HG03469 (cell line): Measurements from ENCODE around the gene SLC12A1.

Experiments
- ATAC-seq: cut with Tn5 transposase; IDR thresholded peaks from one replicate; pipeline ENCODE4 v1.9.1; 2021; ENCODE audit warnings: mild to moderate bottlenecking, moderate library complexity, moderate number of reproducible peaks; ENCODE audit not compliant: unreplicated experiment

The SLC12A1 gene

DNA sequence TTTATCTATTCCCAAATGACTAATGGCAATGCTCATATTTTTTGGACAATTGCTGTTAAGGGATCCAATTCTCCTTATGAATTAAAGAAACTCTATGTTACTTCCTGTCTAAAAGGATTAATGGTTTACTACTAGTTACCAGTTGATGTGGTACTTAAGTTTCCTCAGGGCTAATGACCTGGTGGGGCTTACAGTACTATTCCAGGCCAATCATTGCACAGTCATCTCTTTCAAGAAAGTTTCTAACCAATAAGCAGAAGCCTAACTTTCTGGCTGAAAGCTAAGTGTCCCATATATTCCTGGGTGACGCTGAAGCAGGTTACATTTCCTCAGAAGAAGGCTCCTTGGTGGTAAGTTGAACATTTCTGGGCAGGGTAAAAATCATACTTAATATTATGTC, at the start of gene SLC12A1:
Gene SLC12A1 (plus strand): TSS at position 322 of the 400 bp plus-strand sequence. CDS start 1,418 bp downstream, outside the sequence.
- ATAC-seq: no peak

DNA sequence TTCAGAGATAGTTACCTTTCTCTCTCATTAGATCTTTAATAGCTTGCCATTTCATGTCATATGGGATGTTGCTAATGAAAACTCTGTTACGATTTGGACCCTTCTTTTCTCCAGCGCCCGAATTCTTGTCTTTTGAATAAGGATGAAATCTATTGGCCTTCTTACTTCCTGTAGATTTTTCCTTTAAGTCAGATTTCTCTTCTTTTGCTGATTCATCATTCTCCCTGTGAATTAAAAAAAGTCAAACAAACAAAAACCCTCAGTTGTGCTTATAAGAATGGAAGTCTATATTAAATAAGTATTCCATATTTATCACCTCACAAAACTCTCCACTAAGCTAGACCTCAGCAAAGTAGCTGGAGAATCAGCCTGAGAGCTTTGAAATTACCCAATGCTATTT, 37.5 kb upstream of the SLC12A1 start:
- no peak for ATAC-seq

DNA sequence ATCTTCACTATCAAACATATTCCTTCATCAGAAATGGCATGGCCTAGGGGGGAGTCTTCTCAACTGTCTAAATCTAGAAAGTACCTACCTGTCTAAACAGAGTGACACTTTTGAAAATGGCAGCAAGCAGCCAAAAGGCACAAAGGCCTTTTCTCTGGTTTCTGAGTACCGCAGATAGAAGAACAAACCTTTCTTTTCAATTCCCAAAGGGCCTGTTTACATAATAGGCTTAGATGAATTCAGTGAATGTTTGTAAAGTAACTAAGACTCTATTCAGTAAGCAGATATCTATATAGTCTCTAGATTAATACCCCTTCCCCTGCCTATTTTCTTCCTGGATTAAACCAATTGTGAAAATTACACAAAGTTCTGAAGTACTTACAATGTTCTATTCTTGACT, 35.1 kb upstream of the SLC12A1 start:
- ATAC-seq: no peak

DNA sequence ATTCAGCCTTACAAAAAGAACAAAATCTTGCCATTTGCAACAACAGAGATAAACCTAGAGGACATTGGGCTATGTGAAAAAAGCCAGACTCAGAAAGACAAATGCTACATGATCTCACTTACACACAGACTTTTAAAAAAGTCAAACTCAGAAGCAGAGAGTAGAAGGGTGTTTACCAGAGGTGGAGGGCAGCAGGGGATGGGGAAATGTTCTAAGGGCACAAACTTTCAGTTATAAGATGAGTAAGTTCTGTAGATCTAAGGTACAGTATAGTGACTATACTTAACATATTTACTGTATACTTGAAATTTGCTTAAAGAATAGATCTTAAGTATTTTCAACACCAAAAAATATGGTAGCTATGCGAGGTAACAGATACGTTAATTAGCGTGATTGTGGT, 31.0 kb upstream of the SLC12A1 start:
- ATAC-seq: no peak

DNA sequence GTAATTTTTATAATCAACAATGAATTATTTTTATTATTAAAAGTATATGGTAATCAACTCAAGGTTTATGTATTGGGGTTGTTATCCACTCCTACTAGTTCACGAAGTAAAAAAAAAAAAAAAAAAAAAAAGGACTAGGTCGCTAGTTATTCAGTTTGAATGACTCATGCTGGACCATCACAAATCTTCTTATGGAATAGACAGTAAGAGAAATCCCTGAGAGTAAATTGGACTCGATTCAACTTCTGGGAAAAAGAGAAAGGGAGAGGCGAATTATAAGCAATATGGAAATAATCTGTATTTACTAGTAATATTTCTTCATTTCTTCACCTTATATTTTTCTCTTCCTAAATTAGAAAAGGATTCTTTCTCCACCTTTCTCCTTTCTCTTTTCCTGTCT, 30.0 kb upstream of the SLC12A1 start:
- no peak for ATAC-seq

DNA sequence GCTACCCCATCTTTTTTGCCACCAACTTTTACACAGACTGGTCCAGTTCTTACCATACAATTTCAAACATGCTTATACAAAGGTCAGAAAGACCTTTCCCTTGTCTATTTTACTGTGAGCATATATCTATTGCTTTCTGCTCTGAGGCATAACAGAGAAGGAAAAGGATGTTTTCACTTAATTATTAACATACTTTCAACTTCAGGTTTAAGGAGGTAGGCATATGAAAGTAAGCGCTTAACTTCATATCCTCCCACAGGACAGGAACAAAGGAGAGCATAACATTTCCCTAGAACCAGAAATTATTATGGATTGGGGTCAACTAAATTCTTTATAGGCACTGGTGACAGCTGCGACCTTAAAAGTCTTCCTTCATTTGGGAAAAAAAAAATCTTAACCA, 29.1 kb upstream of the SLC12A1 start:
- ATAC-seq: no peak

DNA sequence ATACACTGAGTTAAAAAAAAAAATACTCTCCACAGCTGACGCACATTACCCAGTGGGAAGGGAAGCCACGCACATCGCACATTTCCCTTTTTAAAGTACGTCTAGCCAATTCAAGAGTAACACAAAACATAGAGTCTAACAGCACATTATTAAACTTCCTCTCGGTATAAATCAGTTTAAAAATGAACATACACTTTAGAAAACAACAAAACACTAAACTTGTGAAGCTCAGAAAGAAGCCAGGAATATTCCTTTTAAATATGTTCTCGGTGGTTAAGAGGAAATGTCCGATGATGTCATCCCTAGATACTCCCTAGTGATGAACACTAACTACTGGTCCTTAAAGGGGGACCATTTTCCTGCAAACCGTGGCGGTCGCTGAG, 28.7 kb upstream of the SLC12A1 start:
- ATAC-seq: peak; percentile 51

DNA sequence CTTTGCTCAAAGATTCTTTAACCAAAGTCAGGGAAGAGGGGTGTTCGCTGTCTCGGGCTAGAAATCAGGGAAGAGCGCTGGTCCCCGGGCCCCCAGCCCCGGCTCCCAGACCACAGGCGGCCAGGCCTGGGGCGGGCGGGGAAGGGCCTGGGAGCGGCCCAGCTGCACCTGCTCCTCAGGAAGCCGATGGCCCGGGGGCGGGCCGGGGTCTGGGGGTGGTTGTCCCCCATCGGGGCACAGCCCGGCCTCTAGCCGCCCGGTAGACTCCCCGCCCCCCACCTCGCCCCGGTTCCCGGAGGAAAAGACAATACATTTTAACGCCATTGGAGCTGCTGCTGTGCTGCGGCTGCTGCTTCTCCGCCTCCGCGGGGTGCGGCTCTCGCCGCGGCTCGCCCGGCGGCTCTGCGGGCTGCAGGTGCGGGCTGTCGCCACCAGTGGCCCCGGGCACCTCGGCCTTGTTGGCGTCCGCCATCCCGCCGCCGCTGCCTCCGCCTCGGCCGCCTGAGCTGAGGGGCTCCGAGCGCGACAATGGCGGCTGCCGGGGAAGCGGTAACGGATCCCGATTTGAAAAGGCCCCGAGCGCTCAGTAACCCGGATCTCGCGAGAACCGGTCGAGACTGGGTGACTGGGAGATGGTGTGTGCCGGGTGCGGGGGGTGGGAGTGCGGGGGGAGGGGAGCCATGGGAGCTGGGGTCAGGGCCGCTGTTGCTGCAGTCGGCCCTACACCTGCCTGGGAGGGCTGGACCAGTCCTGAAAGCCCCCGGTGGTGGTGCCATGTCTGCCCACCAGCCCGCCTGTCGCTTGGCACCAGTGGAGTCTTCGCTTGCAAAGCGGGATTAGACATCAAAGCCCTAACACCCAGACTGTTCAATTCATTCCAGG, 28.1 kb upstream of the SLC12A1 start, which contains the start of gene MYEF2:
Gene MYEF2 (minus strand): TSS at position 530 of the 882 bp plus-strand sequence. CDS start 58 bp downstream, at position 472.
- peak; percentile 59 for ATAC-seq

DNA sequence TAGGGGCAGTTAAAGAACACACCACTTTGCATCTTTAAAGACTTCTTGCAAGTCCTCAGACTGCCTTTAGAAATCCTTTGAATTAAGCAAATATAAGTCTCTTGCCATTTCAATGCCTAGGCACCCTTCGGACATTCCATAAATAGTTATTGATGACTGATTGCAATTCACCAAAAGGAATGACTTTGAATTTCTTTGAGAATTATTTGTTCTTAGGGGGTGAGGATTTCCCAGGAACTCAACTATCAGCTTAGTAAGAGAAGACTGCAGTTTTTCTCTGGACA, 27.5 kb upstream of the SLC12A1 start:
- ATAC-seq: no peak

DNA sequence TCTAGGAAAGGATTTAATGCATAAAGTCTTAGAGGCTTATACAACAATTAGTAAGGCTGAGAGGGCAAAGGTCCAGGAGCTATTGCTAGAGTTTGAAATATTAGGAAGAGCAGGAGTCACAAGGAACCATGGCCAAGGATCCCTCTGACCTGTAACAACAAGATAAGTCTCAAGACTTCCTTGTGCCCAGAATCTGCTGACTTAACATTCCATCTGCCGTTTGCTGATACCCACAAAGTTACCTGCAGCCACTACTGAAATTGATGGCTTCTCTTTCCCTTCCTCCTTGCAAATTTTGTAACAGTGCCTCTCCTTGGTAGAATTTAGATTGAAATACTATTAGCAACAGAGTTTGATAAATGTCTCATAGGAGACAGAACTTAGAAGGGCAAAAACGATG, 23.4 kb upstream of the SLC12A1 start:
- ATAC-seq: no peak

DNA sequence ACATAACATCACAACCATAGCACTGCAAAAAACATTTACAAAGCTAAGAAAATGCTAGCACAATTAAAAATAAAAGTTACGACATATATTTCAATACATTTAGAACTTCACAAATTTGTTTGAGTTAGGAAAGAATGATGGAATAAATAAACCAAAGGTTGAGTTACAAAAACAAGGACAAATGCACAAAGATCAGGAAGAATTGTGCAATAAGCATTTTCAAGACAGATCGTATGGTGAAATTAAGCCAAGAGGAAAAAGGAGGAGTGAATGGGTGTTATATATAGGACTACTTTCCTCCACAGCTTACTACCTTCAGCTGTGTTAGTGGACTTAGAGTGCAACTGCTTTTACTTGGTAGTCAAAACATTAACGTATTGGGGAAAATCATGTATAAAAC, 20.6 kb upstream of the SLC12A1 start:
- no peak for ATAC-seq

DNA sequence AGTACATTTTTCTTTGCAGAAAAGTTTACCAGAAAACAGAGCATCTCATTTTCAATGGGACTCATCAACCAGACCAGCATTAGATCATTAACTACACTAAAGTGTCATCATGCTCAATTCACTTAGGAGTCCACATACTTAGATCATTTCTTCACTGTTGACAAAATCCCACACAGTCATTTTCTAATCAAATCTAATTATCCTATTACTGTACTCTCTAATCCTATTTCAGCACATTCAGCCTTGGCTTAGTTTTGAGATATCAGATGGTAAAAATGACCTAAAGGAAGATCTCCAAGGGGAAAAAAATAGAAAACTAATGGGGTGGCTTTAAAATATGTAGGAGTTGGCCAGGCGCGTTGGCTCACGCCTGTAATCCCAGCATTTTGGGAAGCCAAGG, 19.8 kb upstream of the SLC12A1 start:
- ATAC-seq: no peak

DNA sequence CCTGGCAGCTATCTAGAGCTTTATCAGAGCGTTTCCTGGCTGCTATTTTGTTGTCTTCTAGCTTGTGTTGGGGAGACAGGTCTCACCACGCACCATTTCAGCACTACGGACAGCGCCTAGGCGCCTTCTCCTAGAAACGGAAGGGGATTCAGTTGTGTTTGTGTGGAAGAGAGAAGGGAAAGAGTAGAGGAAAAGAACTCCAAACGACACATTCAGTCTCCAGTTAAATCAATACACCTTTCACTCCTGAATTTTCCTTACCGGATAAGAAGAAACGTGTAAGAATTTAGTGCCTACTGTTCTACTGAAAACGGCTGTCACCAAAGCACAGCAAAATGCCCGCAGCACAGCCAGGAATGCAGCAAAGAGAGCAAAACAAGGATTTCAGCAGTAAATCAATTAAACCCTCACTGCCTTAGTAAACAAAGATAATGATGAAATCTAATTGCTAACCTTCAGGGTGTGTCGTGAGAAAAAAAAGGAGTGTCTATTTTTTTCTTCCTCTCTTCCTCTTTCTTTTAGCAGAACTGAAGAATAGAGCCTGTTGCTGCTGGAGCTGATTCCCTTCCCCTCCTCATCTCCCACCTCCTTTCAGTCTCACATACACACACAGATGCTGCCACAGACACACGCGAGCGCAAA, 15.0 kb upstream of the SLC12A1 start:
- no peak for ATAC-seq

DNA sequence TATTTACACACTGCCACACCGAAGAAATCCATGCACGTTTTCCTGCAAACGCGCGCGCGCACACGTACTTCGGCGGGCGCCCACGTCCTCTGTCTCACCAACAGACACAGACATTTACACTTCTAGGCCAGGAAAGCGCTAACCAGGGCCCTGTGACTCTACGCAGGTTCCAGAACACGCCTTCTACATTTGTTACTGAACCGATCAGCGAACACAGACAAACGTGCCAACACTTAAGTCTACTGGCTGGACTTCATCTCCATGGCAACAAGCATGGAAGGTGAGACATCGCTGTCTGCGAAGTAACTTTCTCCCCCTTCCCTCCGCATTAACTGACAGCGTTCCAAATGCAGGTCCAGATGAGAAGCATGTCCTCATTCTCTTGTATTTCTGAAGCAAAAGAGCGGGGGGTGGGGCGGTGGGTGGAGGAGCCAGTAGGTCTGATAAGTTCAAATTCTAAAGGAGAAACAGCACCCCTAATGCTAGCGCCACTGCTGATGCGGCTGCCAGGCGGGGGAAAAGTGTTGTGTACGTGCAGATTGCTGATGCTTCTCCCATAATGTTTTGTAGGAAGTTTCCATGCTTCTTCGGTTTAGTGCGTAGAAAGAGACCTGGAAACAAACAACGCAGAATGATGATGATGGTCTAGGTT, 14.4 kb upstream of the SLC12A1 start, which contains the start of gene CTXN2:
Gene CTXN2 (plus strand): TSS at position 92 of the 652 bp plus-strand sequence. CDS start 9,636 bp downstream, outside the sequence.
- ATAC-seq: no peak

DNA sequence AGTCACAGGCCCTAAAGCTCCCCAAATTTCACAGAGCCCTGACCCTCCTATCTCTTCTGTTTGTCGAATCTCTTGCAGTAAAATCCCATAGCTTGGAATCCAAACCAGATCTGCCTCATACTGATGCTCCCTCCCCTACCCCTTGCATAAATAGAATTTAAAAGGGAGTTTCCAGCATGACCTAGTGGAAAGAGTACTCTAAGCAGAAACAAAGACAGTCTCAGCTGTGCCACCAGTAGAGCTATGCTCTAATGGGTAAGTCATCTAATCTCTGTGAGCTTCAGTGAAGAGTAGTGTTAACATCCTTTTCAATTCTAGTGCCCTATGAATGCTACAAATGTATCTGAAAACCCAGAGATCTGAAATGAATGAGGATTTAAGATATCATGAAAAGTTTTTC, 4.0 kb upstream of the SLC12A1 start:
- no peak for ATAC-seq

DNA sequence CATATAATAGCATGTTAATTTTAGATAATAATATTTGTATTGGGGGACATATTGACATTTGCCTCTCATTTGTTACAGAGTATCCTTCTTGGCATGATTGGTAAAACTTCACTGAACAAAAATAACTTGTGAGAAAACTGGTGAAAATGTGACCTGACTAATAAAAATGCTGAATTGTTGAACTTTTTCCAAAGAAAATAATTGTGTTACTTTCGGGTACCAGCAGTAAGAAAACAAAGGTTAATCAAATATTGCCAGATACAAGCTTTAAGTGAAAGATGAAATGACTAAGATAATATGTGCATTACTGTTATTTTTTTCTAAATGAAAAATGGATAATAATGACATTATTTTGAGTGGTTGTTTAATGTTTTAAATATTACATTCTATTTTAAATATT, 15.2 kb downstream of the SLC12A1 start:
- no peak for ATAC-seq

DNA sequence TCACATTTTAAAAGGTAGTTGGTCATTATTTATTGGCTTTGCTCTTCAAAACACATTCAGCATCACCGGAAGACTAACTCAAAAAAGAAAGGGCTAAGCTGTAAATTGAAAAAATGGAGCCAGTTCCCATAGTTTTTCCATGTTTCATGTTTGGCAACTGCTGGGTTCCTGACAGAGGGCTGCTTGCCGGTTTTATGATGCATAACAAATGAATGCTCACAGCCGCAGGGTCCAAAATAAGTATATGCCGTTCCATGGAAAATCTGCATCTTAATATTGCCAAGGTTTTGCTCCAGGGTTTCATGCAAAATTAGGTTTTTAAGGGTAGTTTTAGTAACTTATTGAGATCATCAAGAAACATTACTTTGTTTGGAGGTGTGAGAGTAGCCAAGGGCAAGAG, 15.8 kb downstream of the SLC12A1 start:
- no peak for ATAC-seq

DNA sequence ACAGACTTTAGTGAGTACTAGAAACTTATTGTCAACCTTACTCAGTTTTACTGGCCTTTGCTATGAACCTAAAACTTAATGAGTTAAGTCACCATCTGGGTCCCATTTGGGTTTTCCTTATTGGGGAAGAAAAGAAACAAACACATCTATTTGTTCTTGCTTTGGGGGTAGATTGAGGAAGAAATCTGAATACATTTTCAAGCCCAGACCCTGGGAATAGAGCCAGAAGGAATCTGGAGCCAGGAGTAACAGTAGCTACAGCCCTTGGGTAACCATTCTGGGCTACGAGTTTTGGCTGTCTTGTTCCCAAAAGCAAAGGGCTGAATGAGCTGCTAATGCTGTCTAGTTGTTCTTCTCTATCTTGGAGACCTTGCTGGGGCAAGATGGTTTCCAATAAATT, 16.5 kb downstream of the SLC12A1 start:
- no peak for ATAC-seq

DNA sequence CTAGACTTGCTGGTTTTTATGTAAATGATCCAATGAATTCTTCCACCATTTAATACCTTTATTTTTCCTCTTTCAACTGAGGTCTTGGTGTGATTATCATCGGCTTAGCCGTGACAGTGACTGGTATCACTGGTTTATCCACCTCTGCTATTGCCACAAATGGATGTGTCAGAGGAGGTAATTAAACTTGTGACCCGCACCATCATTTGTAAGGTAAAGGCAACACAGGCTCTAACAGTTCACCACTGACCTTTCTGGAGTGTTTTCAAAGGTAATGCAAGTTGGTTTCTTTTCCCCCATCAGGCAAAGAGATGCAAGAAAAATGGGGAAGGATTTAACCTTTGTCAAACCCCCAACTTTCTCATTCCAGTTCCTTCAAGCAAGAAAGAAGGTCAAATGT, 19.7 kb downstream of the SLC12A1 start:
- no peak for ATAC-seq

DNA sequence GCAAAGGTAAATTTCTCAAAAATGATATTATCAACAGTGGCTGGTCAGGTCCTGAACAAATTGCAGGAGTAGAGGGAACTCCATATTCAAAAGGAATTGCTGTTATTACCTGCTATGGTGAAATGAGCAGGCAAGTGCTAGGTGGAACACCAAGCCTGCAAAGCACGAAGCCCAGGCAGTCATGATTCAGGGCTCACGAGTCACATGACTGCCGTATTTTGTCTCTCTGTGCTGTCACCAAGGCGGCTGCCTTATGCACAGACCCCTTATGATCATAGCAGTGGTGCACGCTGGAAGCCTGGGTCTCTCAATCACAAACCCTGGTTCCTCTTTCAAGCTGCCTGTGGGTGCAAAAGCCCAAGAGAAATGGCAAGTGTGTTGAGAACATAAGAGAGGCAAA, 24.4 kb downstream of the SLC12A1 start:
- no peak for ATAC-seq

DNA sequence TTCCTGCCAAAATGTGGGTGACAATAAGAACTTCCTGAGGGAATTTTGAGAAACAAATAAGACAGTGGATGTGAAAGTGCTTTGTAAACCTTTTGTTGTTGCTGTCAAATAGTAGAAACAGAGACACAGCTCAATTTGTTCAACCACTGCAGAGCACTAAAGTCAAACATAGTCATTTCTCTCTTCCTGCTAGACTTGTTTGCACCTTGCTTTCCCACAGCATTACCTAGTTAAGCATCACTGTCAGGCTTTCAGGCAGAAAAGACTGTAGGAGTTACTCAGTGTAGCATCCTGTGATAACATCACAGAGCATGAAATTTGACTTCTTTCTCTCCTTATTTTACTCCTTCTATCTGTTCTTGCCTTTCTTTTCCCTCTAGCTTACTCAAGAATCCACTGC, 27.1 kb downstream of the SLC12A1 start:
- ATAC-seq: no peak

DNA sequence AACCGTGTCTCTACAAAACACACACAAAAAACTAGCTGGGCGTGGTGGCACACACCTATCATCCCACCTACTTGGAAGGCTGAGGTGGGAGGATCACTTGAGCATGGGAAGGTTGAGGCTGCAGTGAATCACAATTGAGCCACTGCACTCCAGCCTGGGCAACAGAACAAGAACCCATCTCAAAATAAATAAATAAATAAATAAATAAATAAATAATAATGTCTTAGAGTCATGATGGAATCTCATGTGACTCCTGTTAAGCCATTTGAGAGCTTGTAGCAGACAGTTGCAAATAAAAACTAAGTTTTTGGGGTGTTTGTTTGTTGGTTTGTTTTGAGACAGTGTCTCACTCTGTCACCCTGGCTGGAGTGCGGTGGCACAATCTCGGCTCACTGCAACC, 33.2 kb downstream of the SLC12A1 start:
- ATAC-seq: no peak
